Sigmoid colon (tissue), 7 donors: Measurements from ENCODE around the gene BLM. TPM values are rescaled to one million over a fixed set of nuclear protein-coding genes. Genes with fewer than 3 reads are reported as not detected.
A peak's percentile ranks its signal among the peaks of the same experiment; 100 is the strongest.

Source experiments
- DNase-seq: peaks from one replicate; pipeline ENCODE4 v3.0.0-alpha.2; 2019
- H3K27ac ChIP-seq, 4 donors: fragments of 200-600 bp; sonication (generic); one replicate each; pipeline ENCODE4 v1.5.1; 2016 to 2019; ENCODE audit warnings: mild to moderate bottlenecking in 1 of 4
- H3K27me3 ChIP-seq, 3 donors: fragments of 200-600 bp; sonication (generic); one replicate each; pipeline ENCODE4 v1.5.1; 2019; ENCODE audit warnings: mild to moderate bottlenecking in 1 of 3
- H3K36me3 ChIP-seq, 4 donors: fragments of 200-600 bp; sonication (generic); one replicate each; pipeline ENCODE4 v1.5.1; 2016 to 2019
- H3K4me1 ChIP-seq, 4 donors: fragments of 200-600 bp; sonication (generic); one replicate each; pipeline ENCODE4 v1.5.1; 2017 to 2019
- H3K4me3 ChIP-seq, 4 donors: fragments of 200-600 bp; sonication (generic); one replicate each; pipeline ENCODE4 v1.5.1; 2017 to 2019; ENCODE audit warnings: mild to moderate bottlenecking in 2 of 4, moderate library complexity in 1 of 4
- H3K9me3 ChIP-seq, 4 donors: fragments of 200-600 bp in 3 of 4; sonication (generic) in 3 of 4; one replicate each; pipeline versions ENCODE4 v1.5.1 to v1.6.1; 2013 to 2019
- CTCF ChIP-seq, 4 experiments: fragments of 450-650 bp in 3 of 4; fragments of 200-600 bp in 1 of 4; IDR thresholded peaks; one replicate each; pipeline ENCODE4 v1.5.1; 2016 to 2019; ENCODE audit warnings: antibody characterized with exemption in 4 of 4, mild to moderate bottlenecking in 3 of 4, moderate library complexity in 2 of 4
- EP300 ChIP-seq, 4 donors: sonication (generic); formaldehyde crosslinking; IDR thresholded peaks; one replicate each; pipeline ENCODE4 v1.6.1; 2017; ENCODE audit warnings: antibody characterized with exemption in 4 of 4
- POLR2A ChIP-seq, 2 donors: fragments of 450-650 bp; IDR thresholded peaks; one replicate each; pipeline ENCODE4 v1.6.1; 2016; ENCODE audit warnings: antibody characterized with exemption in 2 of 2, mild to moderate bottlenecking in 2 of 2, moderate library complexity in 2 of 2
- POLR2AphosphoS5 ChIP-seq, 4 donors: sonication (generic); formaldehyde crosslinking; IDR thresholded peaks; one replicate each; pipeline ENCODE4 v1.6.1; 2017; ENCODE audit warnings: antibody characterized with exemption in 4 of 4
- WGBS, 2 donors: extraction: QIAGEN DNeasy Blood & Tissue Kit; methylation state at CpG; one replicate each; pipeline ENCODE4 v1.1.7; 2013; 5-methylcytosine and 5-hydroxymethylcytosine counted together
- intact Hi-C: fragments of 100-400 bp; cut with DNase I; formaldehyde crosslinking; loops from one replicate; pipeline ENCODE4 v1.15.1; 2023
- polyA plus RNA-seq, 3 donors: library from polyadenylated mRNA; stranded (reverse); fragments of 200-250 nt; gene quantifications; one replicate each; pipeline ENCODE4 v1.2.3, GENCODE V29; 2013
- total RNA-seq, 4 donors: library from RNA; depleted of rRNA; stranded (reverse); fragments of >200 nt; gene quantifications; one replicate each; pipeline ENCODE4 v1.1.0, GENCODE V29; 2016
- donor health status: healthy with polysubstance abuse.
- donor health status: Bipolar disorder and iron deficiency.
- donor health status: healthy.

Gene BLM
- total and polyA plus RNA-seq, 7 donors: 0.54 to 6.2 (median 0.85) TPM; not detected in 1

- intact Hi-C loops: no loop called here
- no peak overlapping the region for H3K27ac ChIP-seq
- DNase-seq: no peak
- no peaks in the 10 kb centered on the region for H3K36me3 ChIP-seq
- no peak for TF ChIP-seq POLR2AphosphoS5 (IDR thresholded peaks at IDR 0.05)
- no peak for TF ChIP-seq CTCF (IDR thresholded peaks at IDR 0.05)
- no peak for TF ChIP-seq EP300 (IDR thresholded peaks at IDR 0.05)
- TF ChIP-seq POLR2A (IDR thresholded peaks at IDR 0.05): no peak
- H3K9me3 ChIP-seq: no peaks in the 10 kb centered on the region
- no peak overlapping the region for H3K4me3 ChIP-seq
- no peaks in the 10 kb centered on the region for H3K4me1 ChIP-seq
- WGBS, 2 donors: 84 to 88% methylated on average over 12 of the region's 12 CpGs
- no peaks in the 10 kb centered on the region for H3K27me3 ChIP-seq
Observed at GRCh38 chr15:90828111-90828510, 111.0 kb downstream of the BLM start.

- intact Hi-C loops: no loop called here
- Histone ChIP-seq H3K27me3 (no peaks in the 10 kb centered on the region), H3K36me3 (no peaks in the 10 kb centered on the region), H3K27ac (no peak overlapping the region), H3K4me3 (no peak overlapping the region), H3K4me1 (no peaks in the 10 kb centered on the region), H3K9me3 (no peaks in the 10 kb centered on the region)
- DNase-seq: no peak
- 90 to 94% methylated on average over 6 of the region's 6 CpGs for WGBS, 2 donors
- TF ChIP-seq EP300 (IDR thresholded peaks at IDR 0.05) (no peak), CTCF (IDR thresholded peaks at IDR 0.05) (no peak), POLR2A (IDR thresholded peaks at IDR 0.05) (no peak), POLR2AphosphoS5 (IDR thresholded peaks at IDR 0.05) (no peak)
Observed at GRCh38 chr15:90829126-90829525, 112.0 kb downstream of the BLM start.

GRCh38 chr15:90829942-90830440 is 112.8 kb downstream of the BLM start:
- Histone ChIP-seq H3K4me1 (no peaks in the 10 kb centered on the region), H3K9me3 (no peaks in the 10 kb centered on the region), H3K27me3 (no peaks in the 10 kb centered on the region), H3K4me3 (no peak overlapping the region), H3K36me3 (no peaks in the 10 kb centered on the region), H3K27ac (peak overlapping the region in 3 of 4 donors; percentile 26 to 58 (median 51))
- TF ChIP-seq EP300 (IDR thresholded peaks at IDR 0.05) (peak in 2 of 4 donors; percentile 84 to 85), POLR2AphosphoS5 (IDR thresholded peaks at IDR 0.05) (peak in 3 of 4 donors; percentile 29 to 79 (median 58)), POLR2A (IDR thresholded peaks at IDR 0.05) (no peak), CTCF (IDR thresholded peaks at IDR 0.05) (no peak)
- intact Hi-C loops: no loop called here
- no peak for DNase-seq
- 43 to 83% methylated on average over 15 of the region's 15 CpGs for WGBS, 2 donors

GRCh38 chr15:90834626-90835025 is 117.5 kb downstream of the BLM start:
- Histone ChIP-seq H3K36me3 (no peaks in the 10 kb centered on the region), H3K4me1 (no peaks in the 10 kb centered on the region), H3K27me3 (no peaks in the 10 kb centered on the region), H3K27ac (no peak overlapping the region), H3K4me3 (no peak overlapping the region), H3K9me3 (no peaks in the 10 kb centered on the region)
- TF ChIP-seq POLR2A (IDR thresholded peaks at IDR 0.05) (no peak), EP300 (IDR thresholded peaks at IDR 0.05) (no peak), POLR2AphosphoS5 (IDR thresholded peaks at IDR 0.05) (no peak), CTCF (IDR thresholded peaks at IDR 0.05) (no peak)
- intact Hi-C loops: no loop called here
- no peak for DNase-seq
- 70 to 83% methylated on average over 5 of the region's 5 CpGs for WGBS, 2 donors

GRCh38 chr15:90836296-90836871 is 119.2 kb downstream of the BLM start:
- WGBS, 2 donors: 71 to 73% methylated on average over 7 of the region's 7 CpGs
- H3K27me3 ChIP-seq: no peaks in the 10 kb centered on the region
- H3K4me3 ChIP-seq: no peak overlapping the region
- H3K9me3 ChIP-seq: no peaks in the 10 kb centered on the region
- H3K27ac ChIP-seq: no peak overlapping the region
- TF ChIP-seq POLR2AphosphoS5 (IDR thresholded peaks at IDR 0.05): no peak
- TF ChIP-seq POLR2A (IDR thresholded peaks at IDR 0.05): no peak
- TF ChIP-seq CTCF (IDR thresholded peaks at IDR 0.05): no peak
- no peak for TF ChIP-seq EP300 (IDR thresholded peaks at IDR 0.05)
- no peak for DNase-seq
- intact Hi-C loops: no loop called here
- no peaks in the 10 kb centered on the region for H3K36me3 ChIP-seq
- no peaks in the 10 kb centered on the region for H3K4me1 ChIP-seq
